Lower leg skin (tissue), 4 donors: ENCODE results near the gene ST6GAL1. TPM values are rescaled to one million over a fixed set of nuclear protein-coding genes. Genes with fewer than 3 reads are reported as not detected.

Source experiments
- DNase-seq, 2 donors: peaks; one replicate each; pipeline ENCODE4 v3.0.0-alpha.2; 2019; ENCODE audit warnings: low spot score in 2 of 2
- H3K4me3 ChIP-seq: fragments of 200-600 bp; sonication (generic); 2 replicates; pipeline ENCODE4 v1.5.1; 2017; ENCODE audit warnings: mild to moderate bottlenecking, low read depth; ENCODE audit not compliant: poor library complexity, severe bottlenecking
- POLR2A ChIP-seq, 2 donors: fragments of 450-650 bp; IDR thresholded peaks; one replicate each; pipeline ENCODE4 v1.6.1; 2016 to 2017; ENCODE audit warnings: antibody characterized with exemption in 2 of 2, mild to moderate bottlenecking in 1 of 2, moderate library complexity in 1 of 2
- WGBS, 2 donors: methylation state at CpG; one replicate each; pipeline ENCODE4 v1.1.5; 2018; 5-methylcytosine and 5-hydroxymethylcytosine counted together
- intact Hi-C: fragments of 100-400 bp; cut with DNase I; formaldehyde crosslinking; loops from one replicate; pipeline ENCODE4 v1.15.0; 2023; ENCODE audit warnings: low total_unique reads
- total RNA-seq, 4 donors: library from RNA; depleted of rRNA; stranded (reverse); fragments of >200 nt; gene quantifications; one replicate each; pipeline ENCODE4 v1.1.0, GENCODE V29; 2016
- TF ChIP-seq, protein P1 (sequence below), 3 donors: fragments of 450-650 bp; IDR thresholded peaks; one replicate each; pipeline ENCODE4 v1.5.1; 2016; ENCODE audit warnings: antibody characterized with exemption in 3 of 3, mild to moderate bottlenecking in 3 of 3, moderate library complexity in 2 of 3

ST6GAL1 gene
- total RNA-seq, 4 donors from 2014 or later, result 12.8 to 44.5 (median 25.2) TPM

- H3K4me3 ChIP-seq, result no peak overlapping the region
- intact Hi-C loops, result no loop called here
- no peak for DNase-seq
- 71 to 82% methylated on average over 12 of the region's 12 CpGs for WGBS, 2 donors
- TF ChIP-seq, protein P1, sequence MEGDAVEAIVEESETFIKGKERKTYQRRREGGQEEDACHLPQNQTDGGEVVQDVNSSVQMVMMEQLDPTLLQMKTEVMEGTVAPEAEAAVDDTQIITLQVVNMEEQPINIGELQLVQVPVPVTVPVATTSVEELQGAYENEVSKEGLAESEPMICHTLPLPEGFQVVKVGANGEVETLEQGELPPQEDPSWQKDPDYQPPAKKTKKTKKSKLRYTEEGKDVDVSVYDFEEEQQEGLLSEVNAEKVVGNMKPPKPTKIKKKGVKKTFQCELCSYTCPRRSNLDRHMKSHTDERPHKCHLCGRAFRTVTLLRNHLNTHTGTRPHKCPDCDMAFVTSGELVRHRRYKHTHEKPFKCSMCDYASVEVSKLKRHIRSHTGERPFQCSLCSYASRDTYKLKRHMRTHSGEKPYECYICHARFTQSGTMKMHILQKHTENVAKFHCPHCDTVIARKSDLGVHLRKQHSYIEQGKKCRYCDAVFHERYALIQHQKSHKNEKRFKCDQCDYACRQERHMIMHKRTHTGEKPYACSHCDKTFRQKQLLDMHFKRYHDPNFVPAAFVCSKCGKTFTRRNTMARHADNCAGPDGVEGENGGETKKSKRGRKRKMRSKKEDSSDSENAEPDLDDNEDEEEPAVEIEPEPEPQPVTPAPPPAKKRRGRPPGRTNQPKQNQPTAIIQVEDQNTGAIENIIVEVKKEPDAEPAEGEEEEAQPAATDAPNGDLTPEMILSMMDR (IDR thresholded peaks at IDR 0.05), result no peak
- TF ChIP-seq POLR2A (IDR thresholded peaks at IDR 0.05), result no peak
These were observed 641 bp upstream of the ST6GAL1 start for GRCh38 chr3:186929685-186930084.

- WGBS, 2 donors, result 0 to 1% methylated on average over 29 to 52 of the region's 76 CpGs
- intact Hi-C loops, result no loop called here
- peak overlapping the region; percentile 51 for H3K4me3 ChIP-seq
- TF ChIP-seq, protein P1 (IDR thresholded peaks at IDR 0.05), result no peak
- no peak for TF ChIP-seq POLR2A (IDR thresholded peaks at IDR 0.05)
- DNase-seq, result peak; percentile 34 to 89
These were observed 560 bp downstream of the ST6GAL1 start for GRCh38 chr3:186930641-186931531.

- intact Hi-C loops, result no loop called here
- H3K4me3 ChIP-seq, result peak overlapping the region; percentile 51
- WGBS, 2 donors, result 2 to 3% methylated on average over 32 of the region's 32 CpGs
- TF ChIP-seq POLR2A (IDR thresholded peaks at IDR 0.05), result no peak
- TF ChIP-seq, protein P1 (IDR thresholded peaks at IDR 0.05), result no peak
- DNase-seq, result peak; percentile 29 to 88
These were observed 1.4 kb downstream of the ST6GAL1 start for GRCh38 chr3:186931532-186932280.

- no peak for DNase-seq
- intact Hi-C loops, result no loop called here
- 36 to 41% methylated on average over 15 of the region's 15 CpGs for WGBS, 2 donors
These were observed 2.2 kb downstream of the ST6GAL1 start for GRCh38 chr3:186932281-186933181.

DNA sequence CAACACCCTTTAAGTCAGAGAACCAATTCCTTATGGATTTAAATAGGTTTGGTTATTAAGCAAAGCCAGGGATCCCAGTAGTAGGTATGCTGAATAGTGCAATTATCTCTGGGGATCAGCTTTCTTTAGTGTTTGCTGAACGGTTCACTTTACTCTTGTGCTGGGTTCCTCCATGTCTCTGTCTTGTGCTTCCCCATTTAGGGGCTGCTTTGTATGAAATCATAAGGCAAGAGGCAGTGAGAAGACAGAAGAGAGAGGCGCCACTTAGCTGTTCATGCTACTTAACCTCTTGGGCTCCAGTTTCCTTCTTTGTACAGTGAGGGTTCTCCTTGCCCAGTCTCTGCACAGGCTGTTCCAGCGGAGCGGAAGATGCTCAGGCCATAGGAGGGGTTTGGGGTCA, 3.5 kb downstream of the ST6GAL1 start:
- no peak for DNase-seq
- intact Hi-C loops, result no loop called here
- TF ChIP-seq, protein P1 (IDR thresholded peaks at IDR 0.05), result no peak
- TF ChIP-seq POLR2A (IDR thresholded peaks at IDR 0.05), result no peak
- no peak overlapping the region for H3K4me3 ChIP-seq
- 85 to 86% methylated on average over 4 of the region's 4 CpGs for WGBS, 2 donors

More at GRCh38 chr3:186932281-186933181, 2.2 kb downstream of the ST6GAL1 start:
- peak overlapping the region; percentile 51 for H3K4me3 ChIP-seq
- TF ChIP-seq POLR2A (IDR thresholded peaks at IDR 0.05), result no peak
